HT-29 (cell line): ENCODE data around the gene C16orf96. TPM values are rescaled to one million over a fixed set of nuclear protein-coding genes. Genes with fewer than 3 reads are reported as not detected.

Experiments
- DNase-seq: peaks from one replicate; pipeline ENCODE4 v3.0.0-alpha.2; 2015; ENCODE audit warnings: low spot score
- total RNA-seq: library from RNA; depleted of rRNA; stranded (reverse); fragments of >200 nt; shearing (Covaris generic); gene quantifications from 2 replicates; pipeline ENCODE4 v1.2.3, GENCODE V29; 2014

Gene C16orf96
- total RNA-seq, 1 experiment from 2014 or later = not detected

GRCh38 chr16:4601036-4601863 lies 45.1 kb downstream of the C16orf96 start:
- DNase-seq = no peak

GRCh38 chr16:4601864-4602186 lies 45.7 kb downstream of the C16orf96 start:
- no peak for DNase-seq

GRCh38 chr16:4602331-4602730 lies 46.2 kb downstream of the C16orf96 start:
- DNase-seq = no peak

GRCh38 chr16:4603624-4604170 lies 47.6 kb downstream of the C16orf96 start:
- DNase-seq = no peak

- no peak for DNase-seq
Measured at GRCh38 chr16:4604401-4604800, 48.3 kb downstream of the C16orf96 start.

GRCh38 chr16:4606354-4606753 lies 50.2 kb downstream of the C16orf96 start:
- no peak for DNase-seq

GRCh38 chr16:4607841-4608703 lies 51.9 kb downstream of the C16orf96 start:
- no peak for DNase-seq

GRCh38 chr16:4608704-4608980 lies 52.5 kb downstream of the C16orf96 start:
- DNase-seq = no peak

- DNase-seq = no peak
Measured at GRCh38 chr16:4609200-4610010, 53.3 kb downstream of the C16orf96 start.

GRCh38 chr16:4610011-4611005 lies 54.2 kb downstream of the C16orf96 start:
- no peak for DNase-seq

GRCh38 chr16:4611337-4612021 lies 55.3 kb downstream of the C16orf96 start:
- DNase-seq = no peak

GRCh38 chr16:4612474-4612931 lies 56.4 kb downstream of the C16orf96 start:
- no peak for DNase-seq

- peak; percentile 46 for DNase-seq
Measured at GRCh38 chr16:4612977-4613635, 57.0 kb downstream of the C16orf96 start.

GRCh38 chr16:4613636-4614570 lies 57.8 kb downstream of the C16orf96 start:
- peak; percentile 37 for DNase-seq

GRCh38 chr16:4614571-4615383 lies 58.6 kb downstream of the C16orf96 start, which contains the start of gene UBALD1:
Gene UBALD1 (minus strand): TSS chr16:4614888. CDS start chr16:4614797, 91 bp downstream.
- DNase-seq = peak; percentile 88

GRCh38 chr16:4615384-4616046 lies 59.4 kb downstream of the C16orf96 start:
- DNase-seq = no peak
